BJ (cell line): ENCODE measurements around the gene NUF2. TPM values are rescaled to one million over a fixed set of nuclear protein-coding genes. Genes with fewer than 3 reads are reported as not detected.
"Not testable (repeated sequence)": the region's sequence is repeated elsewhere in the genome, so short reads cannot be mapped to it uniquely, and the experiment has no call there.

ENCODE experiments used
- CTCF ChIA-PET: fragments of 350-600 bp; formaldehyde crosslinking; extraction: SDS; loops from one replicate; lab custom pipeline; 2021; ENCODE audit warnings: antibody characterized with exemption, inconsistent platforms; lab: Yijun Ruan, JAX
- POLR2A ChIA-PET: fragments of 300-600 bp; sonication (Branson Sonifier 250); formaldehyde crosslinking; extraction: SDS; loops from one replicate; lab custom pipeline; 2021; ENCODE audit warnings: antibody characterized with exemption; lab: Charles Lee
- DNase-seq: peaks from one replicate; pipeline ENCODE4 v3.0.0-alpha.2; 2011; ENCODE audit warnings: low read depth
- H3K27me3 ChIP-seq: 2 replicates; pipeline ENCODE4 v1.6.0; 2011; ENCODE audit warnings: low read length; ENCODE audit not compliant: control insufficient read depth, insufficient read depth
- H3K36me3 ChIP-seq: 2 replicates; pipeline ENCODE4 v1.5.1; 2011; ENCODE audit warnings: low read length; ENCODE audit not compliant: control insufficient read depth, insufficient read depth
- H3K4me3 ChIP-seq: 2 replicates; pipeline ENCODE4 v1.5.1; 2011; ENCODE audit warnings: low read depth, mild to moderate bottlenecking, control low read depth, low read length
- polyA plus RNA-seq: library from polyadenylated mRNA; depleted of rRNA; stranded (reverse); fragments of >200 nt; gene quantifications from 2 replicates; pipeline ENCODE4 v1.2.3, GENCODE V29; 2011
- TF ChIP-seq, protein P1 (sequence below): IDR thresholded peaks from 2 replicates; pipeline ENCODE4 v1.5.1; 2011; ENCODE audit warnings: low read depth, mild to moderate bottlenecking, control low read depth, inconsistent platforms, low read length, moderate library complexity; ENCODE audit not compliant: insufficient read depth

The NUF2 gene
- polyA plus RNA-seq, 1 experiment = 5.9 TPM

GRCh38 chr1:163357378-163357777 lies 35.6 kb downstream of the NUF2 start:
- ChIA-PET POLR2A (no interaction called here), CTCF (no interaction called here)
- DNase-seq = no peak
- H3K36me3 ChIP-seq = no peaks in the 10 kb centered on the region
- TF ChIP-seq, protein P1, sequence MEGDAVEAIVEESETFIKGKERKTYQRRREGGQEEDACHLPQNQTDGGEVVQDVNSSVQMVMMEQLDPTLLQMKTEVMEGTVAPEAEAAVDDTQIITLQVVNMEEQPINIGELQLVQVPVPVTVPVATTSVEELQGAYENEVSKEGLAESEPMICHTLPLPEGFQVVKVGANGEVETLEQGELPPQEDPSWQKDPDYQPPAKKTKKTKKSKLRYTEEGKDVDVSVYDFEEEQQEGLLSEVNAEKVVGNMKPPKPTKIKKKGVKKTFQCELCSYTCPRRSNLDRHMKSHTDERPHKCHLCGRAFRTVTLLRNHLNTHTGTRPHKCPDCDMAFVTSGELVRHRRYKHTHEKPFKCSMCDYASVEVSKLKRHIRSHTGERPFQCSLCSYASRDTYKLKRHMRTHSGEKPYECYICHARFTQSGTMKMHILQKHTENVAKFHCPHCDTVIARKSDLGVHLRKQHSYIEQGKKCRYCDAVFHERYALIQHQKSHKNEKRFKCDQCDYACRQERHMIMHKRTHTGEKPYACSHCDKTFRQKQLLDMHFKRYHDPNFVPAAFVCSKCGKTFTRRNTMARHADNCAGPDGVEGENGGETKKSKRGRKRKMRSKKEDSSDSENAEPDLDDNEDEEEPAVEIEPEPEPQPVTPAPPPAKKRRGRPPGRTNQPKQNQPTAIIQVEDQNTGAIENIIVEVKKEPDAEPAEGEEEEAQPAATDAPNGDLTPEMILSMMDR = no peak
- no peaks in the 10 kb centered on the region for H3K27me3 ChIP-seq
- no peak overlapping the region for H3K4me3 ChIP-seq

- DNase-seq, H3K4me3 ChIP-seq, POLR2A ChIA-PET, CTCF ChIA-PET, H3K36me3 ChIP-seq, H3K27me3 ChIP-seq: not testable (repeated sequence)
Measured at GRCh38 chr1:163358172-163358571, 36.4 kb downstream of the NUF2 start.

- POLR2A ChIA-PET = no interaction called here
- CTCF ChIA-PET = interaction anchor here (1.2 kb wide), 1 partner anchor 13 kb away, joined by 4 read pairs; no protein-coding TSS in a partner anchor
Measured at GRCh38 chr1:163361123-163361934, 39.6 kb downstream of the NUF2 start.

DNA sequence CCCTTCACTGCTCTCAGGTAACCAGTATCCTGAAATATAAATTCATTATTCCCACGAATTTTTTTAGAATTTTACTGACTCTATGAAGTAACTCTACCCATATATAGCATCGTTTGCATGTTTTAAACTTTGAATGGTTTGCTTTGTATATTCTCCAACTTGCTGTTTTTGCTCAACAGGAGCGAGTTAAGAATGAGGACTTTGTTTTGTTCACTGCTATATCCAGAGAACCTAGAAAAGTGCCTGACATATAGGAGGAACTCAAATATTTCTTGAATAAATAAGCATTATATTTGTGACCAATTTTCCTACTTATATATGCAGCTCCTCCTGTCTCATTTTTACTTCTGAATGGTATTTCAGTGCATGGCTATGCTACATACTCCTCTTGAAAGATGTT lies 43.4 kb downstream of the NUF2 start:
- POLR2A ChIA-PET = no interaction called here
- DNase-seq = no peak
- CTCF ChIA-PET = interaction anchor here (0.7 kb wide), 1 partner anchor 44 kb away, joined by 4 read pairs; no protein-coding TSS in a partner anchor
- H3K36me3 ChIP-seq = no peaks in the 10 kb centered on the region
- TF ChIP-seq, protein P1 = no peak
- H3K4me3 ChIP-seq = no peak overlapping the region
- peaks cover 2% of the 10 kb centered on the region for H3K27me3 ChIP-seq

More at GRCh38 chr1:163361123-163361934, 39.6 kb downstream of the NUF2 start:
- TF ChIP-seq, protein P1 = peak; percentile 51
- no peak for DNase-seq
- Histone ChIP-seq H3K27me3 (peaks cover 2% of the 10 kb centered on the region), H3K4me3 (no peak overlapping the region), H3K36me3 (no peaks in the 10 kb centered on the region)

GRCh38 chr1:163366555-163366954 lies 44.8 kb downstream of the NUF2 start:
- TF ChIP-seq, protein P1 = no peak
- ChIA-PET POLR2A (no interaction called here), CTCF (no interaction called here)
- Histone ChIP-seq H3K27me3 (peaks cover 2% of the 10 kb centered on the region), H3K36me3 (no peaks in the 10 kb centered on the region), H3K4me3 (no peak overlapping the region)
- DNase-seq = no peak
